GM23338 (cell line): ENCODE data around the gene FCGBP.

ENCODE experiments used
- EZH2phosphoT487 ChIP-seq: fragments of 200-600 bp; sonication (generic); IDR thresholded peaks from one replicate; pipeline ENCODE4 v1.8.1; 2018; ENCODE audit warnings: antibody characterized with exemption; ENCODE audit not compliant: unreplicated experiment
- JUNB ChIP-seq: IDR thresholded peaks from one replicate; pipeline ENCODE4 v1.6.1; 2016; ENCODE audit warnings: antibody characterized with exemption; ENCODE audit not compliant: unreplicated experiment
- POLR2AphosphoS5 ChIP-seq: IDR thresholded peaks from 2 replicates; pipeline ENCODE4 v1.6.1; 2016; ENCODE audit warnings: antibody characterized with exemption, low read depth
- TF ChIP-seq, protein P1 (sequence below), 2 experiments: fragments of 200-600 bp in 1 of 2; sonication (generic) in 1 of 2; conservative IDR thresholded peaks; 2 replicates each; pipeline versions ENCODE4 v1.5.1 to v1.6.1; 2016 to 2017; ENCODE audit warnings: antibody characterized with exemption in 2 of 2, low read depth in 2 of 2, mild to moderate bottlenecking in 2 of 2, moderate library complexity in 1 of 2

DNA sequence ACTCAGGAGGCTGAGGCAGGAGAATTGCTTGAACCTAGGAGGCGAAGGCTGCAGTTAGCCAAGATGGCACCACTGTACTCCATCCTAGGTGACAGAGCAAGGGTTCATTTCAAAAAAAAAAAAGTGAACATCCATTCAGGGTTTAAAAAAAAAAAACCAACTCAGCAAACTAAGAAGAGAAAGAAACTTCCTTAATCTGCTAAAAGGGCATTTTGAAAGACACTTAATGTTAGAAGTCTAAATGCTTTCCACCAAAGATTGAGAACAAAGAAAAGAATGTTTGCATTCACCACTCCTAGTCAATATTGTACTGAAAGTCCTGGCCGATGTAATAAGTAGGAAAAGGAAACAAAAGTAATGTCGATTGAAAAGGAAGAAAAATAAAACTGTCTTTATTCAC is 29.5 kb upstream of the FCGBP start:
- TF ChIP-seq, protein P1, sequence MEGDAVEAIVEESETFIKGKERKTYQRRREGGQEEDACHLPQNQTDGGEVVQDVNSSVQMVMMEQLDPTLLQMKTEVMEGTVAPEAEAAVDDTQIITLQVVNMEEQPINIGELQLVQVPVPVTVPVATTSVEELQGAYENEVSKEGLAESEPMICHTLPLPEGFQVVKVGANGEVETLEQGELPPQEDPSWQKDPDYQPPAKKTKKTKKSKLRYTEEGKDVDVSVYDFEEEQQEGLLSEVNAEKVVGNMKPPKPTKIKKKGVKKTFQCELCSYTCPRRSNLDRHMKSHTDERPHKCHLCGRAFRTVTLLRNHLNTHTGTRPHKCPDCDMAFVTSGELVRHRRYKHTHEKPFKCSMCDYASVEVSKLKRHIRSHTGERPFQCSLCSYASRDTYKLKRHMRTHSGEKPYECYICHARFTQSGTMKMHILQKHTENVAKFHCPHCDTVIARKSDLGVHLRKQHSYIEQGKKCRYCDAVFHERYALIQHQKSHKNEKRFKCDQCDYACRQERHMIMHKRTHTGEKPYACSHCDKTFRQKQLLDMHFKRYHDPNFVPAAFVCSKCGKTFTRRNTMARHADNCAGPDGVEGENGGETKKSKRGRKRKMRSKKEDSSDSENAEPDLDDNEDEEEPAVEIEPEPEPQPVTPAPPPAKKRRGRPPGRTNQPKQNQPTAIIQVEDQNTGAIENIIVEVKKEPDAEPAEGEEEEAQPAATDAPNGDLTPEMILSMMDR (conservative IDR thresholded peaks at IDR 0.05; ENCODE audit: low read depth in 2 of 2) = no peak
- no peak for TF ChIP-seq JUNB
- TF ChIP-seq EZH2phosphoT487 = no peak
- no peak for TF ChIP-seq POLR2AphosphoS5
